Adrenal gland (tissue), 12 donors: Measurements from ENCODE around the gene PXDN. TPM values are rescaled to one million over a fixed set of nuclear protein-coding genes. Genes with fewer than 3 reads are reported as not detected.

Source experiments
- DNase-seq, 7 donors: peaks; one replicate each; pipeline ENCODE4 v3.0.0-alpha.2; 2019 to 2020
- H3K27ac ChIP-seq, 5 donors: fragments of 200-600 bp; sonication (generic) in 4 of 5; 1 replicate in 3 of 5; 2 replicates in 2 of 5; pipeline versions ENCODE4 v1.5.1 to v1.8.0; 2016 to 2020; ENCODE audit warnings: mild to moderate bottlenecking in 1 of 5
- H3K27me3 ChIP-seq: fragments of 200-600 bp; 2 replicates; pipeline ENCODE4 v1.8.0; 2021
- H3K36me3 ChIP-seq, 2 donors: fragments of 200-600 bp; replicated peaks in 1 of 2; 1 replicate in 1 of 2; 2 replicates in 1 of 2; pipeline versions ENCODE4 v1.5.1 to v1.8.0; 2018 to 2022
- H3K4me1 ChIP-seq, 2 donors: fragments of 200-600 bp; replicated peaks in 1 of 2; 1 replicate in 1 of 2; 2 replicates in 1 of 2; pipeline versions ENCODE4 v1.5.1 to v1.8.0; 2018 to 2021
- H3K4me3 ChIP-seq, 4 donors: fragments of 200-600 bp; sonication (generic) in 3 of 4; one replicate each; pipeline ENCODE4 v1.5.1; 2016 to 2018
- H3K9me3 ChIP-seq, 3 donors: fragments of 200-600 bp; sonication (generic) in 1 of 3; replicated peaks in 1 of 3; 1 replicate in 2 of 3; 2 replicates in 1 of 3; pipeline versions ENCODE4 v1.5.1 to v1.8.0; 2016 to 2021
- CTCF ChIP-seq, 6 experiments: fragments of 450-650 bp in 4 of 6; fragments of 200-600 bp in 2 of 6; sonication (generic) in 1 of 6; IDR thresholded peaks; 1 replicate in 5 of 6; 2 replicates in 1 of 6; pipeline versions ENCODE4 v1.5.1 to v1.8.0; 2016 to 2021; ENCODE audit warnings: antibody characterized with exemption in 6 of 6, mild to moderate bottlenecking in 2 of 6, moderate library complexity in 1 of 6
- POLR2A ChIP-seq, 2 donors: fragments of 450-650 bp; IDR thresholded peaks; one replicate each; pipeline ENCODE4 v1.6.1; 2017; ENCODE audit warnings: antibody characterized with exemption in 2 of 2, mild to moderate bottlenecking in 2 of 2, moderate library complexity in 1 of 2
- WGBS, 4 donors: extraction: QIAGEN DNeasy Blood & Tissue Kit in 2 of 4; methylation state at CpG; one replicate each; pipeline versions ENCODE4 v1.1.5 to v1.1.7; 2013 to 2017; 5-methylcytosine and 5-hydroxymethylcytosine counted together
- intact Hi-C, 2 donors: fragments of 100-400 bp; cut with DNase I; formaldehyde crosslinking; loops; one replicate each; pipeline versions ENCODE4 v1.14.1 to v1.15.0; 2022 to 2023
- polyA plus RNA-seq, 3 donors: library from polyadenylated mRNA; stranded (reverse); fragments of 200-250 nt in 2 of 3; fragments of 350-450 nt in 1 of 3; fragmentation: Illumina TruSeq in 1 of 3; extraction: RNeasy Lipid Tissue Mini Kit (QIAGEN cat#74804) in 1 of 3; gene quantifications; one replicate each; pipeline ENCODE4 v1.2.3, GENCODE V29; 2013 to 2014
- total RNA-seq, 9 donors: library from RNA; depleted of rRNA in 4 of 9; stranded (reverse); fragments of >200 nt in 4 of 9; fragments of 120-200 nt in 1 of 9; fragmentation: NEBNext Ultra II Directional in 1 of 9; extraction: Animal tissue kit (Norgen Biotek cat#: 25700) in 1 of 9; gene quantifications; one replicate each; pipeline versions ENCODE4 v1.1.0 to v1.2.4, GENCODE V29; 2013 to 2023
- donor health status: healthy with polysubstance abuse.
- donor health status: Bipolar disorder and iron deficiency.
- donor health status: DM: yes; HTN: yes; CAD: no.
- donor health status: DM: no; HTN: no; CAD: no.
- donor health status: DM: no; HTN: no; CAD: no.
- donor health status: DM: yes; HTN: yes; CAD: no.

PXDN gene
- total and polyA plus RNA-seq, 12 donors = 8.5 to 39.5 (median 22.1) TPM

- no peaks in the 10 kb centered on the region for H3K36me3 ChIP-seq
- TF ChIP-seq CTCF (IDR thresholded peaks at IDR 0.05) = no peak
- no peak for TF ChIP-seq POLR2A (IDR thresholded peaks at IDR 0.05)
- H3K27me3 ChIP-seq = no peaks in the 10 kb centered on the region
- WGBS, 4 donors = 87 to 90% (median 88%) methylated on average over 26 to 29 of the region's 29 CpGs
- intact Hi-C loops = no loop called here
- no peak overlapping the region for H3K27ac ChIP-seq
- DNase-seq = no peak
- no peaks in the 10 kb centered on the region for H3K4me1 ChIP-seq
- H3K4me3 ChIP-seq = no peak overlapping the region
- no peaks in the 10 kb centered on the region for H3K9me3 ChIP-seq
Observed at GRCh38 chr2:1665761-1666505, 78.4 kb downstream of the PXDN start.

DNA sequence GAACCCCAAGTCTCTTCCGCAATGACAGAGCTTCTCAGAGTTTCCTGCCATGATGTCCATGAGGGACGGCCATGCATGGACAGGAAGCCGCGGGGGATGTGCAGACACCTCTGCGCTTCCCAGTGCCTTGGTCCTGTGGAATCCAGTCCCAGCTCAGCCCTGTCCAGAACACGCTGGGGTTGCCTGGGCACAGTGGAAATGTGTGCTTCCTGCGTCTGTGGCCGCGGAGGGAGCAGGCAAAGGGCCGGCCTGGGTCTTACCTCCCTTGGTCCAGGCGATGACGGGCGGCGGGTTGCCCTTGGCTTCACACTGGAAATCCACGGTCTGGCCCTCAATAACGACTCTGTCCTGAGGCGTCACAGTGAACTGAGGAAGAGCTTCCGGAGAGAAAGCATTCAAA lies 79.6 kb downstream of the PXDN start:
- peaks cover 0 to 9% of the 10 kb centered on the region in 2 donors for H3K36me3 ChIP-seq

GRCh38 chr2:1664076-1664605 lies 80.2 kb downstream of the PXDN start:
- Histone ChIP-seq H3K4me1 (no peaks in the 10 kb centered on the region), H3K9me3 (no peaks in the 10 kb centered on the region), H3K27me3 (no peaks in the 10 kb centered on the region), H3K27ac (no peak overlapping the region), H3K4me3 (no peak overlapping the region), H3K36me3 (peaks cover 0 to 11% of the 10 kb centered on the region in 2 donors)
- no peak for TF ChIP-seq POLR2A (IDR thresholded peaks at IDR 0.05)
- TF ChIP-seq CTCF (IDR thresholded peaks at IDR 0.05) = no peak
- intact Hi-C loops = no loop called here
- no peak for DNase-seq
- WGBS, 4 donors = 77 to 82% (median 80%) methylated on average over 9 of the region's 9 CpGs

More for the DNA sequence above, 79.6 kb downstream of the PXDN start:
- 80 to 88% (median 82%) methylated on average over 13 to 18 of the region's 18 CpGs for WGBS, 4 donors
- Histone ChIP-seq H3K27me3 (no peaks in the 10 kb centered on the region), H3K4me3 (no peak overlapping the region), H3K9me3 (no peaks in the 10 kb centered on the region), H3K27ac (peak overlapping the region in 1 of 5 donors; percentile 25), H3K4me1 (no peaks in the 10 kb centered on the region)
- DNase-seq = peak in 1 of 7 donors; percentile 41
- TF ChIP-seq POLR2A (IDR thresholded peaks at IDR 0.05) (no peak), CTCF (IDR thresholded peaks at IDR 0.05) (no peak)
- intact Hi-C loops = no loop called here

GRCh38 chr2:1663621-1664020 lies 80.7 kb downstream of the PXDN start:
- peak in 1 of 7 donors; percentile 40 for DNase-seq
- Histone ChIP-seq H3K4me3 (no peak overlapping the region), H3K4me1 (no peaks in the 10 kb centered on the region), H3K27me3 (no peaks in the 10 kb centered on the region), H3K36me3 (peaks cover 0 to 11% of the 10 kb centered on the region in 2 donors), H3K27ac (no peak overlapping the region), H3K9me3 (no peaks in the 10 kb centered on the region)
- TF ChIP-seq POLR2A (IDR thresholded peaks at IDR 0.05) (no peak), CTCF (IDR thresholded peaks at IDR 0.05) (no peak)
- WGBS, 4 donors = 78 to 91% (median 88%) methylated on average over 7 to 16 of the region's 16 CpGs
- intact Hi-C loops = no loop called here
